GM23338 (cell line): ENCODE results near the gene PHC2. TPM values are rescaled to one million over a fixed set of nuclear protein-coding genes. Genes with fewer than 3 reads are reported as not detected.

Experiments
- ATAC-seq: fragments of 200-7000 bp; cut with Tn5 transposase; 3 replicates; pipeline ENCODE4 v1.9.1; 2020
- DNase-seq: peaks from one replicate; pipeline ENCODE4 v3.0.0-alpha.2; 2015; ENCODE audit warnings: low spot score
- H2AFZ ChIP-seq: fragments of 200-600 bp; sonication (generic); 2 replicates; pipeline ENCODE4 v1.8.0; 2016; ENCODE audit warnings: antibody characterized with exemption, mild to moderate bottlenecking, moderate library complexity
- H3F3A ChIP-seq: fragments of 200-600 bp; sonication (generic); replicated peaks from 2 replicates; pipeline ENCODE4 v1.8.0; 2017; ENCODE audit warnings: antibody characterized with exemption, mixed run types, low read depth
- H3K27ac ChIP-seq: fragments of 200-600 bp; sonication (generic); 2 replicates; pipeline ENCODE4 v1.6.1; 2016; ENCODE audit warnings: low read depth
- H3K27me3 ChIP-seq: fragments of 200-600 bp; sonication (generic); 2 replicates; pipeline ENCODE4 v1.8.0; 2016; ENCODE audit warnings: mild to moderate bottlenecking, mixed run types, moderate library complexity; ENCODE audit not compliant: insufficient read depth
- H3K36me3 ChIP-seq: fragments of 200-600 bp; sonication (generic); 2 replicates; pipeline ENCODE4 v1.8.0; 2016; ENCODE audit warnings: mild to moderate bottlenecking; ENCODE audit not compliant: insufficient read depth
- H3K4me1 ChIP-seq: fragments of 200-600 bp; sonication (generic); 2 replicates; pipeline ENCODE4 v1.8.0; 2016; ENCODE audit warnings: mild to moderate bottlenecking, moderate library complexity; ENCODE audit not compliant: insufficient read depth
- H3K4me2 ChIP-seq: fragments of 200-600 bp; sonication (generic); 2 replicates; pipeline ENCODE4 v1.7.1; 2017; ENCODE audit warnings: mixed run types
- H3K4me3 ChIP-seq: fragments of 200-600 bp; sonication (generic); 2 replicates; pipeline ENCODE4 v1.6.1; 2016; ENCODE audit warnings: mixed run types
- H3K79me2 ChIP-seq: fragments of 200-600 bp; sonication (generic); replicated peaks from 2 replicates; pipeline ENCODE4 v1.8.0; 2017; ENCODE audit warnings: mild to moderate bottlenecking; ENCODE audit not compliant: insufficient read depth
- H3K9me2 ChIP-seq: fragments of 200-600 bp; sonication (generic); 2 replicates; pipeline ENCODE4 v1.8.0; 2017; ENCODE audit not compliant: insufficient read depth
- H4K20me1 ChIP-seq: fragments of 200-600 bp; sonication (generic); replicated peaks from 2 replicates; pipeline ENCODE4 v1.8.0; 2017; ENCODE audit warnings: mild to moderate bottlenecking; ENCODE audit not compliant: insufficient read depth
- H3K27ac Mint-ChIP-seq: 2 replicates; pipeline ENCODE4 v1.8.0; 2020; ENCODE audit warnings: inconsistent platforms, mild to moderate bottlenecking, moderate library complexity, mixed read lengths
- H3K27me3 Mint-ChIP-seq: 3 replicates; pipeline ENCODE4 v1.8.0; 2022; ENCODE audit warnings: low read depth, mild to moderate bottlenecking, moderate library complexity, mixed read lengths, inconsistent platforms; ENCODE audit not compliant: insufficient read depth, poor library complexity
- H3K36me3 Mint-ChIP-seq: 3 replicates; pipeline ENCODE4 v1.8.0; 2021; ENCODE audit warnings: low read depth, mild to moderate bottlenecking, inconsistent platforms, moderate library complexity, mixed read lengths
- H3K4me1 Mint-ChIP-seq: 3 replicates; pipeline ENCODE4 v1.8.0; 2020; ENCODE audit warnings: mild to moderate bottlenecking, inconsistent platforms, mixed read lengths
- H3K4me3 Mint-ChIP-seq: 3 replicates; pipeline ENCODE4 v1.8.0; 2021; ENCODE audit warnings: moderate library complexity, mild to moderate bottlenecking, inconsistent platforms, mixed read lengths
- H3K9me3 Mint-ChIP-seq: 3 replicates; pipeline ENCODE4 v1.8.0; 2020; ENCODE audit warnings: moderate library complexity, mild to moderate bottlenecking, inconsistent platforms, mixed read lengths
- EZH2 ChIP-seq: fragments of 200-600 bp; sonication (generic); IDR thresholded peaks from one replicate; pipeline ENCODE4 v1.8.0; 2017; ENCODE audit warnings: antibody characterized with exemption, mild to moderate bottlenecking, low read depth; ENCODE audit not compliant: unreplicated experiment
- EZH2phosphoT487 ChIP-seq: fragments of 200-600 bp; sonication (generic); IDR thresholded peaks from one replicate; pipeline ENCODE4 v1.8.1; 2018; ENCODE audit warnings: antibody characterized with exemption; ENCODE audit not compliant: unreplicated experiment
- JUNB ChIP-seq: IDR thresholded peaks from one replicate; pipeline ENCODE4 v1.6.1; 2016; ENCODE audit warnings: antibody characterized with exemption; ENCODE audit not compliant: unreplicated experiment
- NANOG ChIP-seq: IDR thresholded peaks from 2 replicates; pipeline ENCODE4 v1.6.1; 2016; ENCODE audit warnings: antibody characterized with exemption, borderline replicate concordance
- POLR2AphosphoS5 ChIP-seq: IDR thresholded peaks from 2 replicates; pipeline ENCODE4 v1.6.1; 2016; ENCODE audit warnings: antibody characterized with exemption, low read depth
- STAT1 ChIP-seq: IDR thresholded peaks from one replicate; pipeline ENCODE4 v1.6.1; 2016; ENCODE audit warnings: antibody characterized with exemption; ENCODE audit not compliant: unreplicated experiment
- polyA plus RNA-seq: library from polyadenylated mRNA; unstranded; fragments of >200 nt; fragmentation: Nextera tagmentation; extraction: Ambion mirVana; gene quantifications from 2 replicates; pipeline ENCODE4 v1.2.1, GENCODE V29; 2016
- total RNA-seq: library from RNA; depleted of rRNA; stranded (reverse); fragments of >200 nt; shearing (Covaris generic); gene quantifications from 2 replicates; pipeline ENCODE4 v1.2.3, GENCODE V29; 2014
- TF ChIP-seq, protein P1 (sequence below), 2 experiments: fragments of 200-600 bp in 1 of 2; sonication (generic) in 1 of 2; conservative IDR thresholded peaks; 2 replicates each; pipeline versions ENCODE4 v1.5.1 to v1.6.1; 2016 to 2017; ENCODE audit warnings: antibody characterized with exemption in 2 of 2, low read depth in 2 of 2, mild to moderate bottlenecking in 2 of 2, moderate library complexity in 1 of 2
- TF ChIP-seq, protein P2 (sequence below): IDR thresholded peaks from one replicate; pipeline ENCODE4 v1.6.1; 2018; ENCODE audit warnings: antibody characterized with exemption; ENCODE audit not compliant: unreplicated experiment
- TF ChIP-seq, protein P3 (sequence below): IDR thresholded peaks from 2 replicates; pipeline ENCODE4 v1.6.1; 2016; ENCODE audit warnings: antibody characterized with exemption

The PHC2 gene
- total and polyA plus RNA-seq, 2 experiments from 2014 or later, result 1.7 to 7.3 TPM

DNA sequence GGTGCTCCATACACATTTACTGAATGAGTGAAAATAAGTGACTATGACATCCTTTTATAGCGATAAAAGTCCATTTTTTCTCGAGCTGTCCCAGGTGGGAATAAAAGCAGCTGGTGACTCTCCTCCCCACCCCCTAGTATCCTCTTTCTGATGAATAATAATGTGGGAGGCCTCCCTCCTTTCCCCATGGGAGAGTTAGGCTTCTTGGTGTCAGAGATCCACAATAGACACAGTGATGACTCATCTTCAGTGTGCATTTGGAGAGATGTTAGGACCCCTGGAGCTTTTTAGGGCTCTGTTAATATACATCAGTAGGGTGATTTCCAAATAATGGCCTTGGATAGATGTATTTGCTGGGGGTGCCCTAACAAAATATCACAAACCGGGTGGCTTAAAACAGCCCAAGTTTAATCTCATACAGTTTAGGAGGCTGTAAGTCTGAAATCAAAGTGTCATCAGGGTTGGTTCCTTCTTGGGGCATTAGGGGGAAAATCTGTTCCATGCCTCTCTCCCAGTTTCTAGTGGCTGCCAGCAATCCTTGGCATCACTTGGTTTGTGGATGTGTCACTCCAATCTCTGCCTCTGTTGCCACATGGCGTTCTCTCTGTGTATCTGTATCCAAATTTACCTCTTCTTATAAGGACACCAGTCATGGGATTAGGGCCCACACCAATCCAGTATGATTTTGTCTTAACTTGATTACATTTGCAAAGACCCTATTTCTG is 4.4 kb upstream of the PHC2 start (continued):
- no peak for TF ChIP-seq EZH2
- TF ChIP-seq, protein P1, sequence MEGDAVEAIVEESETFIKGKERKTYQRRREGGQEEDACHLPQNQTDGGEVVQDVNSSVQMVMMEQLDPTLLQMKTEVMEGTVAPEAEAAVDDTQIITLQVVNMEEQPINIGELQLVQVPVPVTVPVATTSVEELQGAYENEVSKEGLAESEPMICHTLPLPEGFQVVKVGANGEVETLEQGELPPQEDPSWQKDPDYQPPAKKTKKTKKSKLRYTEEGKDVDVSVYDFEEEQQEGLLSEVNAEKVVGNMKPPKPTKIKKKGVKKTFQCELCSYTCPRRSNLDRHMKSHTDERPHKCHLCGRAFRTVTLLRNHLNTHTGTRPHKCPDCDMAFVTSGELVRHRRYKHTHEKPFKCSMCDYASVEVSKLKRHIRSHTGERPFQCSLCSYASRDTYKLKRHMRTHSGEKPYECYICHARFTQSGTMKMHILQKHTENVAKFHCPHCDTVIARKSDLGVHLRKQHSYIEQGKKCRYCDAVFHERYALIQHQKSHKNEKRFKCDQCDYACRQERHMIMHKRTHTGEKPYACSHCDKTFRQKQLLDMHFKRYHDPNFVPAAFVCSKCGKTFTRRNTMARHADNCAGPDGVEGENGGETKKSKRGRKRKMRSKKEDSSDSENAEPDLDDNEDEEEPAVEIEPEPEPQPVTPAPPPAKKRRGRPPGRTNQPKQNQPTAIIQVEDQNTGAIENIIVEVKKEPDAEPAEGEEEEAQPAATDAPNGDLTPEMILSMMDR (conservative IDR thresholded peaks at IDR 0.05; ENCODE audit: low read depth in 2 of 2), result no peak
- TF ChIP-seq POLR2AphosphoS5, result no peak
- TF ChIP-seq, protein P2, sequence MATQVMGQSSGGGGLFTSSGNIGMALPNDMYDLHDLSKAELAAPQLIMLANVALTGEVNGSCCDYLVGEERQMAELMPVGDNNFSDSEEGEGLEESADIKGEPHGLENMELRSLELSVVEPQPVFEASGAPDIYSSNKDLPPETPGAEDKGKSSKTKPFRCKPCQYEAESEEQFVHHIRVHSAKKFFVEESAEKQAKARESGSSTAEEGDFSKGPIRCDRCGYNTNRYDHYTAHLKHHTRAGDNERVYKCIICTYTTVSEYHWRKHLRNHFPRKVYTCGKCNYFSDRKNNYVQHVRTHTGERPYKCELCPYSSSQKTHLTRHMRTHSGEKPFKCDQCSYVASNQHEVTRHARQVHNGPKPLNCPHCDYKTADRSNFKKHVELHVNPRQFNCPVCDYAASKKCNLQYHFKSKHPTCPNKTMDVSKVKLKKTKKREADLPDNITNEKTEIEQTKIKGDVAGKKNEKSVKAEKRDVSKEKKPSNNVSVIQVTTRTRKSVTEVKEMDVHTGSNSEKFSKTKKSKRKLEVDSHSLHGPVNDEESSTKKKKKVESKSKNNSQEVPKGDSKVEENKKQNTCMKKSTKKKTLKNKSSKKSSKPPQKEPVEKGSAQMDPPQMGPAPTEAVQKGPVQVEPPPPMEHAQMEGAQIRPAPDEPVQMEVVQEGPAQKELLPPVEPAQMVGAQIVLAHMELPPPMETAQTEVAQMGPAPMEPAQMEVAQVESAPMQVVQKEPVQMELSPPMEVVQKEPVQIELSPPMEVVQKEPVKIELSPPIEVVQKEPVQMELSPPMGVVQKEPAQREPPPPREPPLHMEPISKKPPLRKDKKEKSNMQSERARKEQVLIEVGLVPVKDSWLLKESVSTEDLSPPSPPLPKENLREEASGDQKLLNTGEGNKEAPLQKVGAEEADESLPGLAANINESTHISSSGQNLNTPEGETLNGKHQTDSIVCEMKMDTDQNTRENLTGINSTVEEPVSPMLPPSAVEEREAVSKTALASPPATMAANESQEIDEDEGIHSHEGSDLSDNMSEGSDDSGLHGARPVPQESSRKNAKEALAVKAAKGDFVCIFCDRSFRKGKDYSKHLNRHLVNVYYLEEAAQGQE, result no peak
- no peak for TF ChIP-seq STAT1
- no peak for TF ChIP-seq EZH2phosphoT487

DNA sequence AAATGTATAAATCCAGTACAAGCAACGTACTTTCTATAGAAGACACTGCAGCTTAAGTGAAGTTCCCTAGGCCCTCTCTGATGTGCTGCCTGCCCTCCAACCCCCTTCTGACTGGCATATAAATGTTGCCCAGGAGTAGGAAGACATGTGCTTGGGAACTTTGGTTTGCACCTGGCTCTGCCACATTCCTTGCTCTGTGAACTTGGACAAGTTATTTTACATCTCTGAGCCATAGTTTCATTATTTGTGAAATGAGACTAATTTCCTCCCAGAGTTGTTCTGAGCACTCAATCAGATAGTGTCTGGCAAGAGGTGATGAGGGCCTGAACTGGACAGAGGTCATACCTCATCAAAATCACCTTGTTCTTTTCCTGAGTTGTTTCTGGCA is 3.5 kb upstream of the PHC2 start:
- H3K4me3 ChIP-seq, result no peak overlapping the region
- 0 out of 2 replicates have a peak, but pooled peaks cover 5% of the 10 kb centered on the region for H4K20me1 ChIP-seq
- no peaks in the 10 kb centered on the region for H3K36me3 ChIP-seq
- Mint-ChIP-seq H3K27ac (no peak overlapping the region), H3K4me1 (peaks cover 11% of the 10 kb centered on the region; the same call in 2 of the 3 replicates), H3K9me3 (no peaks in the 10 kb centered on the region), H3K4me3 (no peak overlapping the region), H3K27me3 (no peaks in the 10 kb centered on the region), H3K36me3 (no peaks in the 10 kb centered on the region)
- no peak overlapping the region for H3K4me2 ChIP-seq
- H3K27ac ChIP-seq, result no peak overlapping the region
- H3F3A ChIP-seq, result peaks cover 11% of the 10 kb centered on the region; the same call in 1 of the 2 replicates
- no peak overlapping the region for H2AFZ ChIP-seq
- DNase-seq (no peak), ATAC-seq (no peak)
- peaks cover 20% of the 10 kb centered on the region for H3K27me3 ChIP-seq
- no peaks in the 10 kb centered on the region for H3K79me2 ChIP-seq
- peaks cover 13% of the 10 kb centered on the region for H3K4me1 ChIP-seq
- no peaks in the 10 kb centered on the region for H3K9me2 ChIP-seq
- TF ChIP-seq EZH2 (no peak), JUNB (no peak), NANOG (no peak), STAT1 (no peak), POLR2AphosphoS5 (no peak), EZH2phosphoT487 (no peak)
- TF ChIP-seq, protein P3, sequence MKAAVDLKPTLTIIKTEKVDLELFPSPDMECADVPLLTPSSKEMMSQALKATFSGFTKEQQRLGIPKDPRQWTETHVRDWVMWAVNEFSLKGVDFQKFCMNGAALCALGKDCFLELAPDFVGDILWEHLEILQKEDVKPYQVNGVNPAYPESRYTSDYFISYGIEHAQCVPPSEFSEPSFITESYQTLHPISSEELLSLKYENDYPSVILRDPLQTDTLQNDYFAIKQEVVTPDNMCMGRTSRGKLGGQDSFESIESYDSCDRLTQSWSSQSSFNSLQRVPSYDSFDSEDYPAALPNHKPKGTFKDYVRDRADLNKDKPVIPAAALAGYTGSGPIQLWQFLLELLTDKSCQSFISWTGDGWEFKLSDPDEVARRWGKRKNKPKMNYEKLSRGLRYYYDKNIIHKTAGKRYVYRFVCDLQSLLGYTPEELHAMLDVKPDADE, result no peak
- TF ChIP-seq, protein P2, result no peak
